ENCODE data around the gene TRIO. TPM values are rescaled to one million over a fixed set of nuclear protein-coding genes. Genes with fewer than 3 reads are reported as not detected.

The TRIO gene
- total and polyA plus RNA-seq, 2 donors (not counting 3 experiments of a cell fraction or from before 2014, with no cell fraction given): 82.9 to 248 TPM

- Histone ChIP-seq H3K9me1 (replicated peaks; ENCODE audit: control insufficient read depth, extremely low read depth, insufficient read depth, low read length) (no peaks in the 10 kb centered on the region), H3K9ac (replicated peaks; ENCODE audit: extremely low read depth, insufficient read depth, low read length) (no peak overlapping the region), H3K4me2 (ENCODE audit: insufficient read depth, low read length) (no peak overlapping the region), H3K27me3 (ENCODE audit: control insufficient read depth in 2 of 2, insufficient read depth in 2 of 2, low read length in 2 of 2) (no peaks in the 10 kb centered on the region), H3K36me3 (ENCODE audit: control insufficient read depth in 2 of 2, extremely low read depth in 1 of 2, insufficient read depth in 2 of 2, low read length in 2 of 2) (no peaks in the 10 kb centered on the region), H3K9me3 (replicated peaks; ENCODE audit: control insufficient read depth, insufficient read depth, low read length) (no peaks in the 10 kb centered on the region), H3K27ac (ENCODE audit: insufficient read depth, low read depth, low read length) (peak overlapping the region; percentile 4), H3K4me3 (replicated peaks in 1 of 3; ENCODE audit: insufficient read depth in 1 of 3, low read depth in 1 of 3, low read length in 3 of 3) (no peak overlapping the region), H4K20me1 (replicated peaks; ENCODE audit: control insufficient read depth, extremely low read depth, insufficient read depth, low read length) (peaks cover 3% of the 10 kb centered on the region), H2AFZ (ENCODE audit: low read depth, low read length) (no peak overlapping the region), H3K4me1 (ENCODE audit: control insufficient read depth, extremely low read depth, insufficient read depth, low read length) (peaks cover 55% of the 10 kb centered on the region), H3K79me2 (ENCODE audit: control insufficient read depth, insufficient read depth, low read length) (peaks cover 88% of the 10 kb centered on the region)
- FAIRE-seq (no peak), DNase-seq (ENCODE audit: low read depth, low spot score) (no peak)
- ChIA-PET CTCF (interaction anchor here (0.5 to 4.6 kb wide), 8 partner anchors 17 to 672 kb away, joined by 3 to 26 read pairs (median 4); partner anchors contain the start of gene ANKH), POLR2A (interaction anchor here (0.9 kb wide), 1 partner anchor 55 kb away, joined by 6 read pairs; no protein-coding TSS in a partner anchor)
- TF ChIP-seq MAX (IDR thresholded peaks at IDR 0.05; ENCODE audit: insufficient read depth, insufficient read length): no peak
- TF ChIP-seq MYC (IDR thresholded peaks at IDR 0.05; ENCODE audit: low read depth, low read length): no peak
- TF ChIP-seq POLR2AphosphoS5 (IDR thresholded peaks at IDR 0.05; ENCODE audit: insufficient read depth, low read depth, low read length): no peak
- no peak for TF ChIP-seq GATA2 (IDR thresholded peaks at IDR 0.05; ENCODE audit: insufficient read depth, insufficient read length, low read depth, low read length)
- TF ChIP-seq POLR2A (IDR thresholded peaks at IDR 0.05; ENCODE audit: low read depth, low read length): no peak
- TF ChIP-seq JUN (IDR thresholded peaks at IDR 0.05; ENCODE audit: borderline replicate concordance, insufficient read depth, insufficient read length, low read depth): no peak
- TF ChIP-seq, protein P1, sequence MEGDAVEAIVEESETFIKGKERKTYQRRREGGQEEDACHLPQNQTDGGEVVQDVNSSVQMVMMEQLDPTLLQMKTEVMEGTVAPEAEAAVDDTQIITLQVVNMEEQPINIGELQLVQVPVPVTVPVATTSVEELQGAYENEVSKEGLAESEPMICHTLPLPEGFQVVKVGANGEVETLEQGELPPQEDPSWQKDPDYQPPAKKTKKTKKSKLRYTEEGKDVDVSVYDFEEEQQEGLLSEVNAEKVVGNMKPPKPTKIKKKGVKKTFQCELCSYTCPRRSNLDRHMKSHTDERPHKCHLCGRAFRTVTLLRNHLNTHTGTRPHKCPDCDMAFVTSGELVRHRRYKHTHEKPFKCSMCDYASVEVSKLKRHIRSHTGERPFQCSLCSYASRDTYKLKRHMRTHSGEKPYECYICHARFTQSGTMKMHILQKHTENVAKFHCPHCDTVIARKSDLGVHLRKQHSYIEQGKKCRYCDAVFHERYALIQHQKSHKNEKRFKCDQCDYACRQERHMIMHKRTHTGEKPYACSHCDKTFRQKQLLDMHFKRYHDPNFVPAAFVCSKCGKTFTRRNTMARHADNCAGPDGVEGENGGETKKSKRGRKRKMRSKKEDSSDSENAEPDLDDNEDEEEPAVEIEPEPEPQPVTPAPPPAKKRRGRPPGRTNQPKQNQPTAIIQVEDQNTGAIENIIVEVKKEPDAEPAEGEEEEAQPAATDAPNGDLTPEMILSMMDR (IDR thresholded peaks at IDR 0.05; ENCODE audit: extremely low read depth in 1 of 2, insufficient read depth in 1 of 2, low read depth in 1 of 2, low read length in 2 of 2): no peak
- no TSS peak for BruUV-seq (replicated peaks)
- intact Hi-C loops (cut with micrococcal nuclease): loop anchor here (5.0 kb wide), 2 partner anchors 93 to 163 kb away; no protein-coding TSS in a partner anchor
- dilution Hi-C loops (cut with MboI; ENCODE audit: extremely low pct_ligation_motif_present, low sequenced_read_pairs): no loop called here
These were observed 56.8 kb downstream of the TRIO start for GRCh38 chr5:14199902-14200301.
